Psoas muscle (tissue), 8 donors: ENCODE data around the gene EMC8. TPM values are rescaled to one million over a fixed set of nuclear protein-coding genes. Genes with fewer than 3 reads are reported as not detected.

Experiments used
- ATAC-seq, 4 donors: fragments of 200-7000 bp; cut with Tn5 transposase; one replicate each; pipeline ENCODE4 v1.9.1; 2020; ENCODE audit warnings: moderate library complexity in 3 of 4, mild to moderate bottlenecking in 2 of 4
- DNase-seq, 2 donors: peaks; one replicate each; pipeline ENCODE4 v3.0.0-alpha.2; 2020
- H3K27ac ChIP-seq: fragments of 200-600 bp; one replicate; pipeline ENCODE4 v1.8.0; 2022
- H3K27me3 ChIP-seq, 3 donors: fragments of 200-600 bp in 1 of 3; one replicate each; pipeline versions ENCODE4 v1.6.1 to v1.8.0; 2013 to 2022; ENCODE audit warnings: low read length in 2 of 3, mild to moderate bottlenecking in 2 of 3, moderate library complexity in 1 of 3; ENCODE audit not compliant: insufficient read depth in 3 of 3
- H3K36me3 ChIP-seq, 2 donors: fragments of 200-600 bp in 1 of 2; one replicate each; pipeline versions ENCODE4 v1.6.1 to v1.8.0; 2013 to 2022; ENCODE audit warnings: low read depth in 1 of 2, mild to moderate bottlenecking in 1 of 2, moderate library complexity in 1 of 2; ENCODE audit not compliant: insufficient read depth in 1 of 2
- H3K4me1 ChIP-seq: fragments of 200-600 bp; one replicate; pipeline ENCODE4 v1.8.0; 2022
- H3K4me3 ChIP-seq: fragments of 200-600 bp; one replicate; pipeline ENCODE4 v1.8.0; 2022; ENCODE audit warnings: mild to moderate bottlenecking
- H3K9me3 ChIP-seq: fragments of 200-600 bp; one replicate; pipeline ENCODE4 v1.8.0; 2022
- WGBS, 3 donors: extraction: QIAGEN DNeasy Blood & Tissue Kit; methylation state at CpG; one replicate each; pipeline versions ENCODE4 v1.1.6 to v1.1.7; 2013; 5-methylcytosine and 5-hydroxymethylcytosine counted together
- intact Hi-C, 2 donors: fragments of 100-400 bp; cut with DNase I; formaldehyde crosslinking; loops; one replicate each; pipeline versions ENCODE4 v1.11.0 to v1.14.2; 2022
- polyA plus RNA-seq, 3 donors: library from polyadenylated mRNA; stranded (reverse); fragments of 200-250 nt; gene quantifications; one replicate each; pipeline ENCODE4 v1.2.3, GENCODE V29; 2013
- total RNA-seq, 4 donors: library from RNA; stranded (reverse); fragmentation: NEBNext Ultra II Directional in 2 of 4; extraction: Animal tissue kit (Norgen Biotek cat#: 25700) in 2 of 4; gene quantifications; one replicate each; pipeline versions ENCODE4 v1.2.1 to v1.2.4, GENCODE V29; 2021 to 2023
- TF ChIP-seq, protein P1 (sequence below): fragments of 200-600 bp; IDR thresholded peaks from one replicate; pipeline ENCODE4 v1.8.0; 2022; ENCODE audit warnings: antibody characterized with exemption
- donor health status: healthy with polysubstance abuse.
- donor health status: DM: no; HTN: no; CAD: no; lungs with moderate emphysema.
- donor health status: Bipolar disorder and iron deficiency.
- donor health status: healthy.
- donor health status: DM: yes; HTN: yes; CAD: no.
- donor health status: DM: no; HTN: no; CAD: no.
- donor health status: DM: no; HTN: no; CAD: no.
- donor health status: DM: yes; HTN: yes; CAD: no.

Gene EMC8
- total and polyA plus RNA-seq, 7 donors = 16.4 to 41.6 (median 24.7) TPM

DNA sequence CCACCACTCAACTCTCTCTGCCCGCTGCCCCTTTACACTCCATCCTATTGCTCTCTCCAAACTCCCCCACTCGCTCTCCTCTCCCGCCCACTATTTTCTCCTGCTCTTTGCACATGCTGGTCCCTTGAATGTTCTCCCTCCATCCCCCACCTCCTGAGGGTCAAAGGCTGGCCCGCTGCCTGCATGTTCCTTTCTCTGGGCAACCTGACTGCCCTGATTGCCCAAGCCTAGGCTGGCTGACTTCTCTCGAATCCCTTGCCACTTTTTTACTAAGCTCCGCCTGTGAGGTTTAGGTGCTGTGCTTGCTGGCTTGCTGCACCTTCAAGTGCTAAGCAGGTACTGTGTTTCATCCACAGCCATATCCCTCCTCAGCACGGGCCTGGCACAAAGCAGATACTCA lies 2.7 kb downstream of the EMC8 start:
- TF ChIP-seq, protein P1, sequence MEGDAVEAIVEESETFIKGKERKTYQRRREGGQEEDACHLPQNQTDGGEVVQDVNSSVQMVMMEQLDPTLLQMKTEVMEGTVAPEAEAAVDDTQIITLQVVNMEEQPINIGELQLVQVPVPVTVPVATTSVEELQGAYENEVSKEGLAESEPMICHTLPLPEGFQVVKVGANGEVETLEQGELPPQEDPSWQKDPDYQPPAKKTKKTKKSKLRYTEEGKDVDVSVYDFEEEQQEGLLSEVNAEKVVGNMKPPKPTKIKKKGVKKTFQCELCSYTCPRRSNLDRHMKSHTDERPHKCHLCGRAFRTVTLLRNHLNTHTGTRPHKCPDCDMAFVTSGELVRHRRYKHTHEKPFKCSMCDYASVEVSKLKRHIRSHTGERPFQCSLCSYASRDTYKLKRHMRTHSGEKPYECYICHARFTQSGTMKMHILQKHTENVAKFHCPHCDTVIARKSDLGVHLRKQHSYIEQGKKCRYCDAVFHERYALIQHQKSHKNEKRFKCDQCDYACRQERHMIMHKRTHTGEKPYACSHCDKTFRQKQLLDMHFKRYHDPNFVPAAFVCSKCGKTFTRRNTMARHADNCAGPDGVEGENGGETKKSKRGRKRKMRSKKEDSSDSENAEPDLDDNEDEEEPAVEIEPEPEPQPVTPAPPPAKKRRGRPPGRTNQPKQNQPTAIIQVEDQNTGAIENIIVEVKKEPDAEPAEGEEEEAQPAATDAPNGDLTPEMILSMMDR = no peak
- Histone ChIP-seq H3K27me3 (no peaks in the 10 kb centered on the region), H3K9me3 (no peaks in the 10 kb centered on the region), H3K4me3 (no peak overlapping the region), H3K27ac (no peak overlapping the region), H3K36me3 (peaks cover 0 to 63% of the 10 kb centered on the region in 2 donors), H3K4me1 (peaks cover 24% of the 10 kb centered on the region)
- no peak for ATAC-seq
- 88 to 93% (median 89%) methylated on average over 7 of the region's 7 CpGs for WGBS, 3 donors
- intact Hi-C loops = no loop called here
- DNase-seq = no peak

DNA sequence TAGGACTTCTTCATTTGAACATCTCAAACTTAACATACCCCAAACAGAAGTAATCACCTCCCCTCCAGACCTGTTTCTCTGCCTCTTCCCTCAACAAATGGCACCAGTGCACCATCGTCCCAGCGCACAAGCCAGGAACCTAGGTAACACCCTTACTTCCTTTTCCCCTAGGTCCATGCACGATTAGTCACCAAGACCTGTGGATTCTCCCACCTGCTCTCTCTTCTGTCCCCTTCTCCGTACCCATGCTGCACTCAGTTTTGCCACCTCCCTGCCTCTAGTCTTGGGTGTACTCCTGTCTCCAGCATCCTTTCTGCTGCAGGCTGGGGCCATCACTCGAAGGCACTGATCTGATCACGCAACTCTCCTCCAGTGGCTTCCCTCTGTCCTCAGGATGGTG lies 3.2 kb downstream of the EMC8 start:
- Histone ChIP-seq H3K36me3 (peaks cover 0 to 60% of the 10 kb centered on the region in 2 donors), H3K27me3 (no peaks in the 10 kb centered on the region), H3K9me3 (no peaks in the 10 kb centered on the region), H3K4me1 (peaks cover 22% of the 10 kb centered on the region), H3K4me3 (no peak overlapping the region), H3K27ac (no peak overlapping the region)
- ATAC-seq (no peak), DNase-seq (no peak)
- intact Hi-C loops = no loop called here
- TF ChIP-seq, protein P1 = no peak
- WGBS, 3 donors = 78 to 86% (median 85%) methylated on average over 6 of the region's 6 CpGs

DNA sequence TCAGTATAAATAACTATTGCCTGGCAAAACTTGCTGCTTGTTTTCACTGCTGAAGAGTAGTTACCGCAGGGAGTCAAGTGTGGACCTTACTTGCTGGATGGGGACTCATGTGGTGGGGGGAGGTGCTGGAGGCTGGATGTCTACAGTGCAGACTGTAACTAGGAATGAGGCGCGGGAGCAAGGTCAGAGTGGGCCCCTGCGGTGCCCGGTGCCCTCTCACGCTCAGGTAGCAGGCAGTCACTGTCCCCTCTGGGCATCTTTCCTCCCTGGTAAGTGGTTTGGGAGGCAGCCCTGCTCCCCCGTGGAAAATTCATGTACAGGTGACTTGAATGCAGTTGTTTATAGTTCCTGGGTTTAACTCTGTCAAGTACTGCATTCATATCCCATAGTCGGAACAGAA lies 4.6 kb downstream of the EMC8 start:
- 88 to 91% (median 90%) methylated on average over 8 of the region's 8 CpGs for WGBS, 3 donors
- no peak for ATAC-seq
- intact Hi-C loops = no loop called here
- Histone ChIP-seq H3K36me3 (peaks cover 0 to 59% of the 10 kb centered on the region in 2 donors), H3K4me1 (peaks cover 14% of the 10 kb centered on the region), H3K9me3 (no peaks in the 10 kb centered on the region), H3K4me3 (no peak overlapping the region), H3K27me3 (no peaks in the 10 kb centered on the region), H3K27ac (no peak overlapping the region)
- TF ChIP-seq, protein P1 = no peak
- DNase-seq = no peak

DNA sequence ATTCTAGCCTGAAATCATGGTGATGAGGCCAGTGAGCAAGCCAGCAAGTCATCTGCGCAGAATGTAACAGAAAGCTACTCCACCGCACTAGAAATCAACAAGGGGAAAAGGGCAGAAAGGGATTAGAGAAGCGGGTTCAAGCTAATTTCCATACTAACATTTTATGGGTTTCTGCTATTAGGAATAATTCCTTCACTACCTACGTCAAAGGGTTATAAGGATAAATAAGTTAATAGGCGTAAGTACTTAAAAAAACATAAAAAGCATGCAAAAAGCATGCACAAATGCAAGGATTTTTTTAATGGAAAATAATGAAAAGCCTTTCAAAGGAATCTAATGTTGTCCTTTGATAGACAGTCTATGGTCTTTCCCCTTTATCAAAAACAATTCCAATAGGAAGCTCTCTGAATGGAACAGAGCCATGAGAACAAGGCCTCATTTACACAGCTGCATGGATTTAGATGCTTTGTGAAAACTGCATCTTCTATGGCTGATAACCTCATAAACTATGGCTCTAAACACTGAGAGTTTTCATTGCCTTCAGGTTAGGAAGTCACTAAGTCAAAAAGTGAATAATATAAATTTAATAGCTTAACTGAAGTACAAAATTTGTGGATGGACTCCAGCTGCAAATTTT lies 5.6 kb downstream of the EMC8 start:
- WGBS, 3 donors = 93 to 98% (median 96%) methylated on average over 5 of the region's 5 CpGs
- H3K4me1 ChIP-seq = peaks cover 14% of the 10 kb centered on the region
- DNase-seq (no peak), ATAC-seq (no peak)
- H3K36me3 ChIP-seq = peaks cover 0 to 64% of the 10 kb centered on the region in 2 donors
- TF ChIP-seq, protein P1 = no peak
- H3K27ac ChIP-seq = no peak overlapping the region
- intact Hi-C loops = no loop called here
- H3K9me3 ChIP-seq = no peaks in the 10 kb centered on the region
- H3K4me3 ChIP-seq = no peak overlapping the region
- H3K27me3 ChIP-seq = no peaks in the 10 kb centered on the region

DNA sequence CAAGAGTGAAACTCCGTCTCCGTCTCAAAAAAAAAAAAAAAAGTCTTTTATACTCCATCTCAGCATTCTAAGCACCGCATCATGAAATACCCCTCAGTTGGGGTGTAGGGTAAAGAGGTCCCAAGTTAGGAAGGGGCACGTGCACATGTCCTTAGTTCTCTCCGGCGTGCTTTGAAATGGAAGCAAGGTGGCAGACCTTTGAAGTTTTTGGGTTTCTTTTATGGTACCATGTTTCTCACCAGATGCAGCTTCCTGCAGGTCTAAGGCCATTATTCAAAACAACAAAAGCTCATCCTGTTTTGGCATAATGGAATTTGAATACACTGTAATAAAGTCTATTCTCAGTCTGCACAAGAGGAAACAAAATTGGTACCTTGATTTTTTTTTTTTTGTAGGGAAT lies 9.6 kb downstream of the EMC8 start:
- H3K27me3 ChIP-seq = no peaks in the 10 kb centered on the region
- no peak overlapping the region for H3K27ac ChIP-seq
- intact Hi-C loops = no loop called here
- no peak for DNase-seq
- TF ChIP-seq, protein P1 = no peak
- peaks cover 4 to 74% of the 10 kb centered on the region in 2 donors for H3K36me3 ChIP-seq
- H3K4me3 ChIP-seq = no peak overlapping the region
- no peak for ATAC-seq
- no peaks in the 10 kb centered on the region for H3K9me3 ChIP-seq
- 82 to 90% (median 85%) methylated on average over 6 of the region's 6 CpGs for WGBS, 3 donors
- no peaks in the 10 kb centered on the region for H3K4me1 ChIP-seq
